Gastroesophageal sphincter (tissue), 2 donors: Measurements from ENCODE around the gene CSTF1.

Source experiments
- POLR2A ChIP-seq, 2 donors: fragments of 450-650 bp; IDR thresholded peaks; one replicate each; pipeline ENCODE4 v1.6.1; 2017; ENCODE audit warnings: antibody characterized with exemption in 2 of 2, mild to moderate bottlenecking in 2 of 2, moderate library complexity in 1 of 2
- POLR2AphosphoS5 ChIP-seq: sonication (generic); formaldehyde crosslinking; IDR thresholded peaks from one replicate; pipeline ENCODE4 v1.6.1; 2017; ENCODE audit warnings: antibody characterized with exemption

- TF ChIP-seq POLR2AphosphoS5 (no peak), POLR2A (IDR thresholded peaks at IDR 0.05) (no peak)
Measured at GRCh38 chr20:56412949-56413348, 20.5 kb downstream of the CSTF1 start.
